Fibroblast of lung (primary cell): ENCODE measurements around the gene USH1G. TPM values are rescaled to one million over a fixed set of nuclear protein-coding genes. Genes with fewer than 3 reads are reported as not detected.

Source experiments
- DNase-seq, 2 donors: peaks; one replicate each; pipeline versions ENCODE4 v3.0.0 to v3.0.0-alpha.2; 2010; ENCODE audit warnings: low read depth in 2 of 2
- H2AFZ ChIP-seq: 2 replicates; pipeline ENCODE4 v1.5.1; 2012; ENCODE audit warnings: low read length, control low read depth, inconsistent platforms
- H3K27ac ChIP-seq: 2 replicates; pipeline ENCODE4 v1.5.1; 2011; ENCODE audit warnings: low read length, control low read depth; ENCODE audit not compliant: insufficient read depth
- H3K27me3 ChIP-seq: 2 replicates; pipeline ENCODE4 v1.5.1; 2011; ENCODE audit warnings: mild to moderate bottlenecking, low read length; ENCODE audit not compliant: control insufficient read depth, insufficient read depth
- H3K36me3 ChIP-seq: 2 replicates; pipeline ENCODE4 v1.5.1; 2011; ENCODE audit warnings: low read length; ENCODE audit not compliant: control insufficient read depth, insufficient read depth
- H3K4me1 ChIP-seq: 2 replicates; pipeline ENCODE4 v1.5.1; 2011; ENCODE audit warnings: low read length; ENCODE audit not compliant: control insufficient read depth, insufficient read depth; ENCODE audit errors: extremely low read depth
- H3K4me2 ChIP-seq: 2 replicates; pipeline ENCODE4 v1.5.1; 2011; ENCODE audit warnings: low read length, control low read depth; ENCODE audit not compliant: insufficient read depth; ENCODE audit errors: extremely low read depth
- H3K4me3 ChIP-seq, 4 experiments: fragments of 200-600 bp in 1 of 4; sonication (generic) in 1 of 4; replicated peaks in 1 of 4; 2 replicates each; pipeline ENCODE4 v1.5.1; 2011 to 2016; ENCODE audit warnings: low read length in 4 of 4, low read depth in 3 of 4, mild to moderate bottlenecking in 3 of 4, control low read depth in 2 of 4, inconsistent platforms in 1 of 4, mixed read lengths in 1 of 4; ENCODE audit not compliant: insufficient read depth in 1 of 4; ENCODE audit errors: control extremely low read depth in 1 of 4
- H3K79me2 ChIP-seq: 2 replicates; pipeline ENCODE4 v1.5.1; 2012; ENCODE audit warnings: mild to moderate bottlenecking, low read length, inconsistent platforms; ENCODE audit not compliant: control insufficient read depth, insufficient read depth
- H3K9ac ChIP-seq: 2 replicates; pipeline ENCODE4 v1.5.1; 2011; ENCODE audit warnings: mild to moderate bottlenecking, low read length, control low read depth; ENCODE audit not compliant: insufficient read depth
- H3K9me3 ChIP-seq: 2 replicates; pipeline ENCODE4 v1.5.1; 2012; ENCODE audit warnings: low read depth, low read length; ENCODE audit not compliant: control insufficient read depth, insufficient read depth
- H4K20me1 ChIP-seq: 2 replicates; pipeline ENCODE4 v1.5.1; 2011; ENCODE audit warnings: low read length; ENCODE audit not compliant: control insufficient read depth, insufficient read depth; ENCODE audit errors: extremely low read depth
- CTCF ChIP-seq, 2 donors: IDR thresholded peaks in 1 of 2; conservative IDR thresholded peaks in 1 of 2; 1 replicate in 1 of 2; 2 replicates in 1 of 2; pipeline ENCODE4 v1.5.1; 2011 to 2012; ENCODE audit warnings: low read length in 2 of 2, control low read depth in 1 of 2, inconsistent platforms in 1 of 2, low read depth in 1 of 2, mild to moderate bottlenecking in 1 of 2
- EZH2 ChIP-seq: IDR thresholded peaks from 2 replicates; pipeline ENCODE4 v1.5.1; 2012; ENCODE audit warnings: low read length, control low read depth, mild to moderate bottlenecking; ENCODE audit errors: missing control alignments
- polyA plus RNA-seq, 2 donors: library from polyadenylated mRNA; depleted of rRNA in 1 of 2; stranded (reverse) in 1 of 2; unstranded in 1 of 2; fragments of >200 nt; gene quantifications; 2 replicates each; pipeline ENCODE4 v1.2.1, GENCODE V29; 2011 to 2012; ENCODE audit warnings: missing spikeins in 1 of 2
- total RNA-seq: library from RNA; depleted of rRNA; stranded (reverse); fragments of >200 nt; gene quantifications from 2 replicates; pipeline ENCODE4 v1.2.1, GENCODE V29; 2014

Gene USH1G
- total and polyA plus RNA-seq, 2 donors (not counting 1 experiment from before 2014, with no cell fraction given) = not detected

- H3K27me3 ChIP-seq = peaks cover 8% of the 10 kb centered on the region
- no peak for DNase-seq
- H3K27ac ChIP-seq = no peak overlapping the region
- H3K79me2 ChIP-seq = no peaks in the 10 kb centered on the region
- no peak overlapping the region for H3K4me2 ChIP-seq
- H3K4me3 ChIP-seq = no peak overlapping the region
- H3K9ac ChIP-seq = no peak overlapping the region
- H2AFZ ChIP-seq = no peak overlapping the region
- no peaks in the 10 kb centered on the region for H3K4me1 ChIP-seq
- no peaks in the 10 kb centered on the region for H4K20me1 ChIP-seq
- TF ChIP-seq CTCF (conservative IDR thresholded peaks at IDR 0.05 in 1 of 2, IDR thresholded peaks at IDR 0.05 in 1 of 2; ENCODE audit: low read depth in 1 of 2, low read length in 2 of 2) (no peak), EZH2 (no peak)
- H3K9me3 ChIP-seq = no peaks in the 10 kb centered on the region
- no peaks in the 10 kb centered on the region for H3K36me3 ChIP-seq
These were observed 30.2 kb upstream of the USH1G start for GRCh38 chr17:74953134-74953687.

- no peaks in the 10 kb centered on the region for H4K20me1 ChIP-seq
- no peak for DNase-seq
- no peaks in the 10 kb centered on the region for H3K9me3 ChIP-seq
- TF ChIP-seq EZH2 (no peak), CTCF (conservative IDR thresholded peaks at IDR 0.05 in 1 of 2, IDR thresholded peaks at IDR 0.05 in 1 of 2; ENCODE audit: low read depth in 1 of 2, low read length in 2 of 2) (no peak)
- H3K4me1 ChIP-seq = no peaks in the 10 kb centered on the region
- no peak overlapping the region for H3K27ac ChIP-seq
- H3K9ac ChIP-seq = no peak overlapping the region
- H3K4me3 ChIP-seq = no peak overlapping the region
- H3K36me3 ChIP-seq = no peaks in the 10 kb centered on the region
- no peak overlapping the region for H2AFZ ChIP-seq
- no peaks in the 10 kb centered on the region for H3K79me2 ChIP-seq
- no peak overlapping the region for H3K4me2 ChIP-seq
- peaks cover 8% of the 10 kb centered on the region for H3K27me3 ChIP-seq
These were observed 29.5 kb upstream of the USH1G start for GRCh38 chr17:74952431-74953133.

- peaks cover 8% of the 10 kb centered on the region for H3K27me3 ChIP-seq
- no peaks in the 10 kb centered on the region for H3K79me2 ChIP-seq
- no peaks in the 10 kb centered on the region for H3K36me3 ChIP-seq
- H2AFZ ChIP-seq = no peak overlapping the region
- no peak for DNase-seq
- H3K27ac ChIP-seq = no peak overlapping the region
- H3K4me1 ChIP-seq = no peaks in the 10 kb centered on the region
- H3K4me2 ChIP-seq = no peak overlapping the region
- TF ChIP-seq CTCF (conservative IDR thresholded peaks at IDR 0.05 in 1 of 2, IDR thresholded peaks at IDR 0.05 in 1 of 2; ENCODE audit: low read depth in 1 of 2, low read length in 2 of 2) = no peak
- no peak for TF ChIP-seq EZH2
- H3K9ac ChIP-seq = no peak overlapping the region
- H3K4me3 ChIP-seq = no peak overlapping the region
- no peaks in the 10 kb centered on the region for H3K9me3 ChIP-seq
- H4K20me1 ChIP-seq = no peaks in the 10 kb centered on the region
These were observed 28.8 kb upstream of the USH1G start for GRCh38 chr17:74951680-74952421.
